Activated T-cell treated with anti-CD3 and anti-CD28 coated beads, Interleukin-2, amount 50 U/mL, for 4 hours (primary cell): ENCODE measurements around the gene HSD17B11. TPM values are rescaled to one million over a fixed set of nuclear protein-coding genes. Genes with fewer than 3 reads are reported as not detected.
"Not testable (repeated sequence)": the region's sequence is repeated elsewhere in the genome, so short reads cannot be mapped to it uniquely, and the experiment has no call there.

ENCODE experiments used
- ATAC-seq, 2 donors: fragments of 200-7000 bp; cut with Tn5 transposase; one replicate each; pipeline ENCODE4 v1.10.0; 2021
- DNase-seq: peaks from one replicate; pipeline ENCODE4 v3.0.0-alpha.2; 2020
- H3K27me3 Mint-ChIP-seq: one replicate; pipeline ENCODE4 v1.8.0; 2021; ENCODE audit warnings: low read depth, mixed read lengths
- H3K36me3 Mint-ChIP-seq: one replicate; pipeline ENCODE4 v1.8.0; 2022; ENCODE audit warnings: mixed read lengths; ENCODE audit not compliant: insufficient read depth
- H3K4me1 Mint-ChIP-seq: one replicate; pipeline ENCODE4 v1.8.0; 2021; ENCODE audit warnings: low read depth, mixed read lengths
- H3K4me3 Mint-ChIP-seq: one replicate; pipeline ENCODE4 v1.8.0; 2021; ENCODE audit warnings: mild to moderate bottlenecking, moderate library complexity, mixed read lengths
- H3K9me3 Mint-ChIP-seq: one replicate; pipeline ENCODE4 v1.8.0; 2021; ENCODE audit warnings: mixed read lengths
- total RNA-seq, 3 donors: library from RNA; stranded (reverse); gene quantifications; one replicate each; pipeline ENCODE4 v1.2.1, GENCODE V29; 2021

Gene HSD17B11
- total RNA-seq, 3 donors from 2014 or later = 5.3 to 8.9 (median 7.4) TPM

- no peaks in the 10 kb centered on the region for H3K9me3 Mint-ChIP-seq
- DNase-seq = no peak
- H3K36me3 Mint-ChIP-seq = peaks cover 5% of the 10 kb centered on the region
- ATAC-seq = no peak
- H3K4me1 Mint-ChIP-seq = peaks cover 45% of the 10 kb centered on the region
- peak overlapping the region; percentile 95 for H3K4me3 Mint-ChIP-seq
- no peaks in the 10 kb centered on the region for H3K27me3 Mint-ChIP-seq
Measured at GRCh38 chr4:87390551-87390890, 467 bp downstream of the HSD17B11 start.

GRCh38 chr4:87390055-87390454 lies 933 bp downstream of the HSD17B11 start:
- peaks cover 47% of the 10 kb centered on the region for H3K4me1 Mint-ChIP-seq
- ATAC-seq, H3K9me3 Mint-ChIP-seq: not testable (repeated sequence)

GRCh38 chr4:87388901-87389300 lies 2.1 kb downstream of the HSD17B11 start:
- Mint-ChIP-seq H3K27me3 (no peaks in the 10 kb centered on the region), H3K4me1 (peaks cover 55% of the 10 kb centered on the region), H3K4me3 (peak overlapping the region; percentile 95), H3K36me3 (peaks cover 12% of the 10 kb centered on the region), H3K9me3 (no peaks in the 10 kb centered on the region)
- DNase-seq (no peak), ATAC-seq (no peak)

More at GRCh38 chr4:87390055-87390454, 933 bp downstream of the HSD17B11 start:
- not testable (repeated sequence) for DNase-seq, H3K36me3 Mint-ChIP-seq, H3K27me3 Mint-ChIP-seq
- H3K4me3 Mint-ChIP-seq = peak overlapping the region; percentile 95

GRCh38 chr4:87387237-87387636 lies 3.8 kb downstream of the HSD17B11 start:
- DNase-seq = no peak
- no peak for ATAC-seq
- H3K4me1 Mint-ChIP-seq = peaks cover 67% of the 10 kb centered on the region
- no peaks in the 10 kb centered on the region for H3K9me3 Mint-ChIP-seq
- H3K36me3 Mint-ChIP-seq = peaks cover 17% of the 10 kb centered on the region
- H3K4me3 Mint-ChIP-seq = no peak overlapping the region
- no peaks in the 10 kb centered on the region for H3K27me3 Mint-ChIP-seq

- ATAC-seq, H3K4me3 Mint-ChIP-seq, DNase-seq, H3K27me3 Mint-ChIP-seq, H3K9me3 Mint-ChIP-seq: not testable (repeated sequence)
- H3K36me3 Mint-ChIP-seq = peaks cover 20% of the 10 kb centered on the region
- peaks cover 54% of the 10 kb centered on the region for H3K4me1 Mint-ChIP-seq
Measured at GRCh38 chr4:87384466-87385132, 6.4 kb downstream of the HSD17B11 start.

GRCh38 chr4:87382931-87383330 lies 8.1 kb downstream of the HSD17B11 start:
- no peak overlapping the region for H3K4me3 Mint-ChIP-seq
- DNase-seq = no peak
- no peak for ATAC-seq
- no peaks in the 10 kb centered on the region for H3K27me3 Mint-ChIP-seq
- peaks cover 39% of the 10 kb centered on the region for H3K4me1 Mint-ChIP-seq
- H3K36me3 Mint-ChIP-seq = peaks cover 18% of the 10 kb centered on the region
- no peaks in the 10 kb centered on the region for H3K9me3 Mint-ChIP-seq

- DNase-seq (no peak), ATAC-seq (no peak)
- H3K9me3 Mint-ChIP-seq = no peaks in the 10 kb centered on the region
- H3K4me1 Mint-ChIP-seq = peaks cover 32% of the 10 kb centered on the region
- H3K4me3 Mint-ChIP-seq = no peak overlapping the region
- H3K36me3 Mint-ChIP-seq = peaks cover 18% of the 10 kb centered on the region
- no peaks in the 10 kb centered on the region for H3K27me3 Mint-ChIP-seq
Measured at GRCh38 chr4:87382116-87382515, 8.9 kb downstream of the HSD17B11 start.

- DNase-seq (no peak), ATAC-seq (no peak)
- peaks cover 8% of the 10 kb centered on the region for H3K36me3 Mint-ChIP-seq
- H3K4me1 Mint-ChIP-seq = peaks cover 6% of the 10 kb centered on the region
- H3K4me3 Mint-ChIP-seq = no peak overlapping the region
- H3K27me3 Mint-ChIP-seq = no peaks in the 10 kb centered on the region
- no peaks in the 10 kb centered on the region for H3K9me3 Mint-ChIP-seq
Measured at GRCh38 chr4:87377816-87378215, 13.2 kb downstream of the HSD17B11 start.

- Mint-ChIP-seq H3K9me3 (no peaks in the 10 kb centered on the region), H3K36me3 (peaks cover 16% of the 10 kb centered on the region)
- ATAC-seq = no peak
Measured at GRCh38 chr4:87375719-87376291, 15.2 kb downstream of the HSD17B11 start.

GRCh38 chr4:87370068-87370467 lies 20.9 kb downstream of the HSD17B11 start:
- H3K9me3 Mint-ChIP-seq = no peaks in the 10 kb centered on the region
- H3K36me3 Mint-ChIP-seq = peaks cover 24% of the 10 kb centered on the region
- no peaks in the 10 kb centered on the region for H3K4me1 Mint-ChIP-seq
- no peak for ATAC-seq
- DNase-seq = no peak
- no peaks in the 10 kb centered on the region for H3K27me3 Mint-ChIP-seq
- no peak overlapping the region for H3K4me3 Mint-ChIP-seq

More at GRCh38 chr4:87375719-87376291, 15.2 kb downstream of the HSD17B11 start:
- H3K4me3 Mint-ChIP-seq = no peak overlapping the region
- H3K4me1 Mint-ChIP-seq = peaks cover 2% of the 10 kb centered on the region
- no peak for DNase-seq
- H3K27me3 Mint-ChIP-seq = no peaks in the 10 kb centered on the region

- Mint-ChIP-seq H3K4me3 (no peak overlapping the region), H3K27me3 (no peaks in the 10 kb centered on the region), H3K4me1 (no peaks in the 10 kb centered on the region), H3K9me3 (no peaks in the 10 kb centered on the region), H3K36me3 (peaks cover 34% of the 10 kb centered on the region)
- ATAC-seq (no peak), DNase-seq (no peak)
Measured at GRCh38 chr4:87366521-87367162, 24.3 kb downstream of the HSD17B11 start.

GRCh38 chr4:87365348-87365747 lies 25.6 kb downstream of the HSD17B11 start:
- H3K9me3 Mint-ChIP-seq = no peaks in the 10 kb centered on the region
- H3K27me3 Mint-ChIP-seq = no peaks in the 10 kb centered on the region
- DNase-seq (no peak), ATAC-seq (no peak)
- H3K4me3 Mint-ChIP-seq = no peak overlapping the region
- H3K36me3 Mint-ChIP-seq = peaks cover 29% of the 10 kb centered on the region
- H3K4me1 Mint-ChIP-seq = no peaks in the 10 kb centered on the region

GRCh38 chr4:87363552-87363951 lies 27.4 kb downstream of the HSD17B11 start:
- Mint-ChIP-seq H3K4me3 (no peak overlapping the region), H3K9me3 (no peaks in the 10 kb centered on the region), H3K36me3 (peaks cover 27% of the 10 kb centered on the region), H3K27me3 (no peaks in the 10 kb centered on the region), H3K4me1 (no peaks in the 10 kb centered on the region)
- ATAC-seq (no peak), DNase-seq (no peak)

- H3K36me3 Mint-ChIP-seq = peaks cover 30% of the 10 kb centered on the region
- no peaks in the 10 kb centered on the region for H3K27me3 Mint-ChIP-seq
- DNase-seq (no peak), ATAC-seq (no peak)
- H3K9me3 Mint-ChIP-seq = no peaks in the 10 kb centered on the region
- H3K4me3 Mint-ChIP-seq = no peak overlapping the region
- no peaks in the 10 kb centered on the region for H3K4me1 Mint-ChIP-seq
Measured at GRCh38 chr4:87360338-87360935, 30.6 kb downstream of the HSD17B11 start.

GRCh38 chr4:87359258-87359657 lies 31.7 kb downstream of the HSD17B11 start:
- H3K4me1 Mint-ChIP-seq = no peaks in the 10 kb centered on the region
- peaks cover 29% of the 10 kb centered on the region for H3K36me3 Mint-ChIP-seq
- DNase-seq = no peak
- H3K9me3 Mint-ChIP-seq = no peaks in the 10 kb centered on the region
- no peak for ATAC-seq
- H3K4me3 Mint-ChIP-seq = no peak overlapping the region
- H3K27me3 Mint-ChIP-seq = no peaks in the 10 kb centered on the region
